ENCODE results near the gene ATP2B2. TPM values are rescaled to one million over a fixed set of nuclear protein-coding genes. Genes with fewer than 3 reads are reported as not detected.
A peak's percentile ranks its signal among the peaks of the same experiment; 100 is the strongest.

Gene ATP2B2
- total and polyA plus RNA-seq, 2 donors (not counting 1 experiment from before 2014, with no cell fraction given), result not detected

GRCh38 chr3:10317961-10318350, 187.4 kb downstream of the ATP2B2 start:
- Mint-ChIP-seq H3K4me1 (peaks cover 28% of the 10 kb centered on the region), H3K4me3 (peak overlapping the region; percentile 29), H3K9me3 (ENCODE audit: insufficient read depth) (no peaks in the 10 kb centered on the region), H3K27me3 (no peaks in the 10 kb centered on the region), H3K27ac (peak overlapping the region; percentile 15)
- no peak overlapping the region for H3K9ac ChIP-seq (ENCODE audit: low read length)
- DNase-seq, result no peak
- H3K27me3 ChIP-seq (replicated peaks in 1 of 4; ENCODE audit: control extremely low read depth in 1 of 4, control insufficient read depth in 3 of 4, insufficient read depth in 4 of 4, low read length in 3 of 4), result no peaks in the 10 kb centered on the region
- H3K79me2 ChIP-seq (ENCODE audit: control insufficient read depth, insufficient read depth, low read length), result peaks cover 27% of the 10 kb centered on the region
- 100% methylated on average over 3 of the region's 3 CpGs for WGBS (ENCODE audit: insufficient coverage)
- TF ChIP-seq CTCF (IDR thresholded peaks at IDR 0.05) (no peak), EZH2 (IDR thresholded peaks at IDR 0.05; ENCODE audit: borderline replicate concordance, insufficient read depth, low read depth, low read length, poor library complexity, severe bottlenecking) (no peak)
- ChIA-PET CTCF (no interaction called here), POLR2A (no interaction called here)
- H4K20me1 ChIP-seq (ENCODE audit: control insufficient read depth, insufficient read depth, low read length, poor library complexity, severe bottlenecking), result peaks cover 8% of the 10 kb centered on the region
- no peak overlapping the region for H3K4me2 ChIP-seq (replicated peaks; ENCODE audit: low read depth, low read length, poor library complexity, severe bottlenecking)
- no peak overlapping the region for H3K4me3 ChIP-seq (ENCODE audit: control extremely low read depth in 1 of 5, extremely low read depth in 1 of 5, insufficient read depth in 1 of 5, low read depth in 2 of 5, low read length in 4 of 5)
- peaks cover 3 to 50% of the 10 kb centered on the region in 2 experiments for H3K36me3 ChIP-seq (replicated peaks in 1 of 2; ENCODE audit: control extremely low read depth in 1 of 2, control insufficient read depth in 1 of 2, extremely low read depth in 1 of 2, insufficient read depth in 2 of 2, low read length in 1 of 2)
- intact Hi-C loops (cut with micrococcal nuclease), result no loop called here
- H3K9me3 ChIP-seq (ENCODE audit: control extremely low read depth in 1 of 3, control insufficient read depth in 2 of 3, insufficient read depth in 1 of 3, low read length in 2 of 3), result no peaks in the 10 kb centered on the region
- H2AFZ ChIP-seq (ENCODE audit: insufficient read depth, low read depth, low read length, poor library complexity, severe bottlenecking), result no peak overlapping the region
- H3K4me1 ChIP-seq (ENCODE audit: control insufficient read depth in 2 of 2, insufficient read depth in 2 of 2, low read length in 2 of 2), result peaks cover 11 to 21% of the 10 kb centered on the region in 2 donors
- no peak overlapping the region for H3K27ac ChIP-seq (ENCODE audit: low read length in 2 of 2)
- ATAC-seq (ENCODE audit: low read depth), result no peak

- WGBS (ENCODE audit: insufficient coverage), result 100% methylated on average over 2 of the region's 4 CpGs
- H2AFZ ChIP-seq (ENCODE audit: insufficient read depth, low read depth, low read length, poor library complexity, severe bottlenecking), result no peak overlapping the region
- H3K4me2 ChIP-seq (replicated peaks; ENCODE audit: low read depth, low read length, poor library complexity, severe bottlenecking), result no peak overlapping the region
- peaks cover 8% of the 10 kb centered on the region for H4K20me1 ChIP-seq (ENCODE audit: control insufficient read depth, insufficient read depth, low read length, poor library complexity, severe bottlenecking)
- H3K27me3 Mint-ChIP-seq, result no peaks in the 10 kb centered on the region
- DNase-seq (no peak), ATAC-seq (ENCODE audit: low read depth) (no peak)
- no peak overlapping the region for H3K4me3 ChIP-seq (ENCODE audit: control extremely low read depth in 1 of 5, extremely low read depth in 1 of 5, insufficient read depth in 1 of 5, low read depth in 2 of 5, low read length in 4 of 5)
- intact Hi-C loops (cut with micrococcal nuclease), result no loop called here
- H3K9me3 Mint-ChIP-seq (ENCODE audit: insufficient read depth), result no peaks in the 10 kb centered on the region
- POLR2A ChIA-PET, result no interaction called here
- no peaks in the 10 kb centered on the region for H3K9me3 ChIP-seq (ENCODE audit: control extremely low read depth in 1 of 3, control insufficient read depth in 2 of 3, insufficient read depth in 1 of 3, low read length in 2 of 3)
- no peak overlapping the region for H3K9ac ChIP-seq (ENCODE audit: low read length)
- no peak overlapping the region for H3K27ac ChIP-seq (ENCODE audit: low read length in 2 of 2)
- H3K36me3 ChIP-seq (replicated peaks in 1 of 2; ENCODE audit: control extremely low read depth in 1 of 2, control insufficient read depth in 1 of 2, extremely low read depth in 1 of 2, insufficient read depth in 2 of 2, low read length in 1 of 2), result peaks cover 3 to 55% of the 10 kb centered on the region in 2 experiments
- H3K27me3 ChIP-seq (replicated peaks in 1 of 4; ENCODE audit: control extremely low read depth in 1 of 4, control insufficient read depth in 3 of 4, insufficient read depth in 4 of 4, low read length in 3 of 4), result no peaks in the 10 kb centered on the region
- peaks cover 11 to 21% of the 10 kb centered on the region in 2 donors for H3K4me1 ChIP-seq (ENCODE audit: control insufficient read depth in 2 of 2, insufficient read depth in 2 of 2, low read length in 2 of 2)
- H3K4me1 Mint-ChIP-seq, result peaks cover 28% of the 10 kb centered on the region
- CTCF ChIA-PET, result no interaction called here
- H3K27ac Mint-ChIP-seq, result peak overlapping the region; percentile 37
- peaks cover 27% of the 10 kb centered on the region for H3K79me2 ChIP-seq (ENCODE audit: control insufficient read depth, insufficient read depth, low read length)
- H3K4me3 Mint-ChIP-seq, result no peak overlapping the region
- TF ChIP-seq CTCF (IDR thresholded peaks at IDR 0.05) (no peak), EZH2 (IDR thresholded peaks at IDR 0.05; ENCODE audit: borderline replicate concordance, insufficient read depth, low read depth, low read length, poor library complexity, severe bottlenecking) (no peak)
These were observed 187.9 kb downstream of the ATP2B2 start for GRCh38 chr3:10317311-10317960.

Measured in B cell (primary cell).